ENCODE measurements around the gene NES. TPM values are rescaled to one million over a fixed set of nuclear protein-coding genes. Genes with fewer than 3 reads are reported as not detected.

The NES gene
- polyA plus RNA-seq, 1 of the 3 experiments (the other 2 are of a cell fraction): 15.8 TPM

DNA sequence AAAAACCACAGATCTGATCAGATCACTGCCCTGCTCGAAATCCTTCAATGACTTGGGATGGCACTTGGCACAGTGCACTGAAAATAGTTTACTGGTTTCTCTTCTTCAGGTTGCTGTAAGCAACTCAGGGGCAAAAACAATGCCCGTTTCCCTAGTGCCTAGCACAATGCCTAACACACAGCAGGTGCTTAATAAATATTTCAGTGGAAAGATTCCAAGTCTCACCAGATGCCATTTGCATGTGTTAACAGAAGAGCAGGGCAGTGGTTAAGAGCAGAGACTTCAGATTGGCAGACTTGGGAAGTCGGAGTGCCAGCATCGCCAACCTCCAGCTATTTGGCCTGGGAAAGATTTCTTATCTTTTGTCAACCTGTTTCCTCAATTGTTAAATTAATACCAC lies 40.1 kb upstream of the NES start:
- DNase-seq: no peak
- ChIA-PET POLR2A (no interaction called here), CTCF (interaction anchor here (1.0 to 45.5 kb wide), 3 partner anchors 2 to 216 kb away, joined by 5 to 2702 read pairs (median 2702); partner anchors contain the start of genes CRABP2, ISG20L2, METTL25B and NES)
- no peaks in the 10 kb centered on the region for H4K20me1 ChIP-seq (ENCODE audit: insufficient read depth)
- H3K9me2 ChIP-seq: no peaks in the 10 kb centered on the region
- no peak overlapping the region for H3K27ac ChIP-seq (ENCODE audit: low read depth in 2 of 2, low read length in 1 of 2)
- H3K79me2 ChIP-seq (ENCODE audit: insufficient read depth): peaks cover 36% of the 10 kb centered on the region
- H2AFZ ChIP-seq (ENCODE audit: low read depth): no peak overlapping the region
- TF ChIP-seq YY1 (IDR thresholded peaks at IDR 0.05; ENCODE audit: low read depth): no peak
- TF ChIP-seq RFX5 (IDR thresholded peaks at IDR 0.05; ENCODE audit: low read length): no peak
- 91% methylated on average over 4 of the region's 4 CpGs for WGBS (ENCODE audit: low lambda C conversion rate)
- H3K4me1 ChIP-seq (ENCODE audit: control insufficient read depth in 1 of 2, insufficient read depth in 2 of 2, low read depth in 1 of 2, low read length in 1 of 2): peaks cover 0 to 17% of the 10 kb centered on the region in 2 experiments; a peak in 2 of 4 replicates
- no peaks in the 10 kb centered on the region for H3K9me3 ChIP-seq
- H3F3A ChIP-seq (replicated peaks; ENCODE audit: insufficient read depth): peaks cover 15% of the 10 kb centered on the region
- H3K27me3 ChIP-seq (ENCODE audit: insufficient read depth): no peaks in the 10 kb centered on the region
- H3K4me2 ChIP-seq: no peak overlapping the region
- no peak overlapping the region for H3K9ac ChIP-seq
- H3K36me3 ChIP-seq (replicated peaks in 1 of 2; ENCODE audit: control insufficient read depth in 1 of 2, insufficient read depth in 2 of 2, low read length in 1 of 2): peaks cover 15 to 16% of the 10 kb centered on the region in 2 experiments
- H3K4me3 ChIP-seq (ENCODE audit: low read depth in 2 of 2, low read length in 1 of 2): no peak overlapping the region

DNA sequence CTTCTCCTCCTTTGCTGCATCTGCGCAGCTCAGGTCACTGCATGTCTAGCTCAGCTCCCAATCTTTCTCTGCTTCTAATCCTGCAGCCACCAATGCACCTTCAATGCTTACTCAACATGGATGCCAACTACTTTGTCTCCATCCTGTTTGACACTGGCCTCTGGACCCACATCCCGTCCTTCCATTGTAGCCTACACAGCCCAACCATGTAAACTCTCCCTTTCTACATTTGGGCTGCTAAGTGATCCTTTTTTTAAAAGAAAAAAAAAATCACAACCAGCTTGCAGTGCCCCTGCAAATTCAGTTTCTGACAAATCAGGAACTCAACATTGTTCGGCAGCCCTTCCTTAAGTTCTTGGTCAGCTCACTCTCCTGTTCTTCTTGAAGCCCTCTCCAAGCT lies 37.6 kb upstream of the NES start:
- Histone ChIP-seq H3K27me3 (ENCODE audit: insufficient read depth) (no peaks in the 10 kb centered on the region), H3K4me3 (ENCODE audit: low read depth in 2 of 2, low read length in 1 of 2) (no peak overlapping the region), H3K9me3 (no peaks in the 10 kb centered on the region), H3F3A (replicated peaks; ENCODE audit: insufficient read depth) (peaks cover 27% of the 10 kb centered on the region), H3K79me2 (ENCODE audit: insufficient read depth) (peaks cover 11% of the 10 kb centered on the region; the same call in 1 of the 2 replicates), H4K20me1 (ENCODE audit: insufficient read depth) (no peaks in the 10 kb centered on the region), H3K27ac (ENCODE audit: low read depth in 2 of 2, low read length in 1 of 2) (no peak overlapping the region), H3K9me2 (no peaks in the 10 kb centered on the region), H2AFZ (ENCODE audit: low read depth) (no peak overlapping the region), H3K4me1 (ENCODE audit: control insufficient read depth in 1 of 2, insufficient read depth in 2 of 2, low read depth in 1 of 2, low read length in 1 of 2) (peaks cover 16 to 33% of the 10 kb centered on the region in 2 experiments; a peak in 3 of 4 replicates), H3K4me2 (no peak overlapping the region), H3K36me3 (replicated peaks in 1 of 2; ENCODE audit: control insufficient read depth in 1 of 2, insufficient read depth in 2 of 2, low read length in 1 of 2) (peaks cover 0 to 6% of the 10 kb centered on the region in 2 experiments), H3K9ac (no peak overlapping the region)
- POLR2A ChIA-PET: interaction anchor here (1.3 kb wide), 1 partner anchor 25 kb away, joined by 4 read pairs; no protein-coding TSS in a partner anchor
- DNase-seq: no peak
- WGBS (ENCODE audit: low lambda C conversion rate): 91% methylated on average over 3 of the region's 3 CpGs
- no peak for TF ChIP-seq FOSL2 (IDR thresholded peaks at IDR 0.05; ENCODE audit: borderline replicate concordance, low read depth)
- no peak for TF ChIP-seq GATA2 (CRISPR knock-in tag; IDR thresholded peaks at IDR 0.05)
- TF ChIP-seq TAF1 (IDR thresholded peaks at IDR 0.05; ENCODE audit: borderline replicate concordance, low read depth, low read length): no peak
- TF ChIP-seq NFIC (IDR thresholded peaks at IDR 0.05; ENCODE audit: borderline replicate concordance): no peak
- no peak for TF ChIP-seq RXRA (IDR thresholded peaks at IDR 0.05; ENCODE audit: borderline replicate concordance, low read depth)
- CTCF ChIA-PET: interaction anchor here (1.0 to 45.5 kb wide), 4 partner anchors 1 to 145 kb away, joined by 4 to 2702 read pairs (median 1354); partner anchors contain the start of genes CRABP2, ISG20L2, METTL25B and NES

DNA sequence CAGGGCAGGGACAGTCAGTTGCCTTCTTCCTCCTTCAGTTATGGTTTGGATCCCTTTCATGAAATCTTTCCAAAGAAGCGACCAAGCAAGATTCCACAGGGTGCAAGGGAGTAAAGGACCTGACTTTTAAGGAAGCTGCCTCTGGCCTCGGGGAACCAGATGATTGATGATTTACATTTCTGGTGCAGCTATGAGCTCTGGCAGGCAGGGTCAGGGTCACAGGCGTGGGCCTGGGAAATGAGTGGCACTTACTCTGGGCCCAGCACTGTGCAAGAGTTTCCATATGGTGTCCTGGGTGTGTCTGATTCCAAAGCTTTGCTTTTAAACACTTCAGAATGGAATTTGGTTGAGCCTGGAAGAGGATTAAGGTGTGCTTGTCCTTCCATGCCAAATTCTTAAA lies 35.4 kb upstream of the NES start:
- no peak overlapping the region for H3K9ac ChIP-seq
- no peaks in the 10 kb centered on the region for H3K27me3 ChIP-seq (ENCODE audit: insufficient read depth)
- ChIA-PET POLR2A (interaction anchor here (1.1 to 2.6 kb wide), 2 partner anchors 9 to 13 kb away, joined by 3 to 7 read pairs; no protein-coding TSS in a partner anchor), CTCF (interaction anchor here (1.2 to 45.5 kb wide), 7 partner anchors 3 to 201 kb away, joined by 7 to 2702 read pairs (median 7); partner anchors contain the start of genes CRABP2, ISG20L2, METTL25B and NES)
- no peak overlapping the region for H3K4me3 ChIP-seq (ENCODE audit: low read depth in 2 of 2, low read length in 1 of 2)
- H3K27ac ChIP-seq (ENCODE audit: low read depth in 2 of 2, low read length in 1 of 2): peak overlapping the region in 1 of 2 experiments; percentile 98; a peak in 2 of 4 replicates
- no peak for DNase-seq
- TF ChIP-seq JUND (IDR thresholded peaks at IDR 0.05) (no peak), RAD21 (IDR thresholded peaks at IDR 0.05; ENCODE audit: low read length) (no peak), RFX5 (IDR thresholded peaks at IDR 0.05; ENCODE audit: low read length) (no peak), EZH2phosphoT487 (IDR thresholded peaks at IDR 0.05; ENCODE audit: borderline replicate concordance, low read depth) (no peak)
- TF ChIP-seq, protein P1, sequence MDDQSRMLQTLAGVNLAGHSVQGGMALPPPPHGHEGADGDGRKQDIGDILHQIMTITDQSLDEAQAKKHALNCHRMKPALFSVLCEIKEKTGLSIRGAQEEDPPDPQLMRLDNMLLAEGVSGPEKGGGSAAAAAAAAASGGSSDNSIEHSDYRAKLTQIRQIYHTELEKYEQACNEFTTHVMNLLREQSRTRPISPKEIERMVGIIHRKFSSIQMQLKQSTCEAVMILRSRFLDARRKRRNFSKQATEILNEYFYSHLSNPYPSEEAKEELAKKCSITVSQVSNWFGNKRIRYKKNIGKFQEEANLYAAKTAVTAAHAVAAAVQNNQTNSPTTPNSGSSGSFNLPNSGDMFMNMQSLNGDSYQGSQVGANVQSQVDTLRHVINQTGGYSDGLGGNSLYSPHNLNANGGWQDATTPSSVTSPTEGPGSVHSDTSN (IDR thresholded peaks at IDR 0.05): 0 out of 2 replicates have a peak, but pooled peaks have one; percentile 17
- TF ChIP-seq, protein P2, sequence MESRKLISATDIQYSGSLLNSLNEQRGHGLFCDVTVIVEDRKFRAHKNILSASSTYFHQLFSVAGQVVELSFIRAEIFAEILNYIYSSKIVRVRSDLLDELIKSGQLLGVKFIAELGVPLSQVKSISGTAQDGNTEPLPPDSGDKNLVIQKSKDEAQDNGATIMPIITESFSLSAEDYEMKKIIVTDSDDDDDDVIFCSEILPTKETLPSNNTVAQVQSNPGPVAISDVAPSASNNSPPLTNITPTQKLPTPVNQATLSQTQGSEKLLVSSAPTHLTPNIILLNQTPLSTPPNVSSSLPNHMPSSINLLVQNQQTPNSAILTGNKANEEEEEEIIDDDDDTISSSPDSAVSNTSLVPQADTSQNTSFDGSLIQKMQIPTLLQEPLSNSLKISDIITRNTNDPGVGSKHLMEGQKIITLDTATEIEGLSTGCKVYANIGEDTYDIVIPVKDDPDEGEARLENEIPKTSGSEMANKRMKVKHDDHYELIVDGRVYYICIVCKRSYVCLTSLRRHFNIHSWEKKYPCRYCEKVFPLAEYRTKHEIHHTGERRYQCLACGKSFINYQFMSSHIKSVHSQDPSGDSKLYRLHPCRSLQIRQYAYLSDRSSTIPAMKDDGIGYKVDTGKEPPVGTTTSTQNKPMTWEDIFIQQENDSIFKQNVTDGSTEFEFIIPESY (IDR thresholded peaks at IDR 0.05; ENCODE audit: borderline replicate concordance, low read depth): no peak
- no peak overlapping the region for H2AFZ ChIP-seq (ENCODE audit: low read depth)
- peaks cover 42% of the 10 kb centered on the region for H3F3A ChIP-seq (replicated peaks; ENCODE audit: insufficient read depth)
- 61% methylated on average over 3 of the region's 3 CpGs for WGBS (ENCODE audit: low lambda C conversion rate)
- H3K9me3 ChIP-seq: no peaks in the 10 kb centered on the region
- no peaks in the 10 kb centered on the region for H3K79me2 ChIP-seq (ENCODE audit: insufficient read depth)
- H3K9me2 ChIP-seq: no peaks in the 10 kb centered on the region
- peaks cover 0 to 4% of the 10 kb centered on the region in 2 experiments for H3K36me3 ChIP-seq (replicated peaks in 1 of 2; ENCODE audit: control insufficient read depth in 1 of 2, insufficient read depth in 2 of 2, low read length in 1 of 2)
- no peak overlapping the region for H3K4me2 ChIP-seq
- peaks cover 36 to 55% of the 10 kb centered on the region in 2 experiments; a peak in 3 of 4 replicates for H3K4me1 ChIP-seq (ENCODE audit: control insufficient read depth in 1 of 2, insufficient read depth in 2 of 2, low read depth in 1 of 2, low read length in 1 of 2)
- H4K20me1 ChIP-seq (ENCODE audit: insufficient read depth): no peaks in the 10 kb centered on the region

Data from SK-N-SH (cell line).